IMR-90 (cell line): ENCODE results near the gene KHNYN. TPM values are rescaled to one million over a fixed set of nuclear protein-coding genes. Genes with fewer than 3 reads are reported as not detected.
A peak's percentile ranks its signal among the peaks of the same experiment; 100 is the strongest.

Experiments used
- ATAC-seq: fragments of 200-7000 bp; cut with Tn5 transposase; 2 replicates; pipeline ENCODE4 v1.9.1; 2020; ENCODE audit warnings: low read depth, mild to moderate bottlenecking, moderate library complexity
- BruUV-seq: library from RNA; stranded (reverse); fragments of 400-500 nt; replicated peaks from 2 replicates; lab custom pipeline; 2021; lab: Mats Ljungman, UMichigan
- CTCF ChIA-PET: fragments of 300-600 bp; formaldehyde crosslinking; extraction: SDS; loops from one replicate; lab custom pipeline; 2021; ENCODE audit warnings: antibody characterized with exemption; lab: Yijun Ruan, JAX
- POLR2A ChIA-PET: fragments of 300-600 bp; sonication (Branson Sonifier 250); formaldehyde crosslinking; loops from one replicate; lab custom pipeline; 2022; ENCODE audit warnings: antibody characterized with exemption; ENCODE audit not compliant: unreplicated experiment; lab: Charles Lee
- DNase-seq: peaks from one replicate; pipeline ENCODE4 v3.0.0; 2013
- H2AFZ ChIP-seq: replicated peaks from 2 replicates; pipeline ENCODE3; 2013; ENCODE audit warnings: low read length, mild to moderate bottlenecking; ENCODE audit not compliant: poor library complexity
- H2AK5ac ChIP-seq: 2 replicates; pipeline ENCODE4 v1.6.1; 2013; ENCODE audit warnings: low read depth, low read length, inconsistent platforms
- H2AK9ac ChIP-seq: replicated peaks from 2 replicates; pipeline ENCODE3; 2013; ENCODE audit warnings: mild to moderate bottlenecking, low read depth, low read length, moderate library complexity; ENCODE audit not compliant: poor library complexity
- H2BK120ac ChIP-seq: 2 replicates; pipeline ENCODE4 v1.6.1; 2013; ENCODE audit warnings: low read depth, low read length, inconsistent platforms
- H2BK15ac ChIP-seq: 3 replicates; pipeline ENCODE4 v1.6.1; 2013; ENCODE audit warnings: low read depth, low read length, inconsistent platforms
- H2BK20ac ChIP-seq: 2 replicates; pipeline ENCODE4 v1.6.1; 2013; ENCODE audit warnings: low read depth, mild to moderate bottlenecking, inconsistent platforms, low read length, moderate library complexity
- H2BK5ac ChIP-seq: 2 replicates; pipeline ENCODE4 v1.6.1; 2013; ENCODE audit warnings: mild to moderate bottlenecking, low read depth, low read length, inconsistent platforms; ENCODE audit not compliant: poor library complexity, severe bottlenecking
- H3K14ac ChIP-seq: replicated peaks from 2 replicates; pipeline ENCODE4 v1.6.1; 2013; ENCODE audit warnings: low read depth, low read length, inconsistent platforms
- H3K18ac ChIP-seq: 2 replicates; pipeline ENCODE4 v1.6.1; 2013; ENCODE audit warnings: low read depth, low read length, control low read depth
- H3K23ac ChIP-seq: 2 replicates; pipeline ENCODE4 v1.6.1; 2013; ENCODE audit warnings: low read depth, low read length, inconsistent platforms
- H3K27ac ChIP-seq: 2 replicates; pipeline ENCODE4 v1.5.1; 2013; ENCODE audit warnings: mild to moderate bottlenecking, control low read depth, low read length; ENCODE audit not compliant: insufficient read depth
- H3K27me3 ChIP-seq: 2 replicates; pipeline ENCODE4 v1.6.1; 2013; ENCODE audit warnings: low read length; ENCODE audit not compliant: control insufficient read depth, insufficient read depth
- H3K36me3 ChIP-seq: 2 replicates; pipeline ENCODE4 v1.6.1; 2013; ENCODE audit warnings: low read length, mixed read lengths; ENCODE audit not compliant: control insufficient read depth, insufficient read depth
- H3K4ac ChIP-seq: 2 replicates; pipeline ENCODE4 v1.6.1; 2013; ENCODE audit warnings: low read depth, low read length, inconsistent platforms
- H3K4me1 ChIP-seq: 2 replicates; pipeline ENCODE4 v1.6.1; 2013; ENCODE audit warnings: low read length, mixed read lengths; ENCODE audit not compliant: control insufficient read depth, insufficient read depth
- H3K4me2 ChIP-seq: 2 replicates; pipeline ENCODE4 v1.6.1; 2013; ENCODE audit warnings: low read depth, mild to moderate bottlenecking, control low read depth, low read length, moderate library complexity
- H3K4me3 ChIP-seq: 2 replicates; pipeline ENCODE4 v1.5.1; 2013; ENCODE audit warnings: low read depth, mild to moderate bottlenecking, control low read depth, low read length, moderate library complexity; ENCODE audit not compliant: insufficient read depth
- H3K56ac ChIP-seq: 2 replicates; pipeline ENCODE4 v1.6.1; 2013; ENCODE audit warnings: low read length, inconsistent platforms; ENCODE audit not compliant: insufficient read depth; ENCODE audit errors: extremely low read depth
- H3K79me1 ChIP-seq, 2 experiments: 2 replicates each; pipeline ENCODE4 v1.6.1; 2013; ENCODE audit warnings: low read length in 2 of 2, inconsistent platforms in 1 of 2, low read depth in 1 of 2
- H3K9ac ChIP-seq: 2 replicates; pipeline ENCODE4 v1.6.1; 2013; ENCODE audit warnings: low read depth, low read length, control low read depth
- H3K9me1 ChIP-seq: 2 replicates; pipeline ENCODE4 v1.6.1; 2013; ENCODE audit warnings: low read length, inconsistent platforms; ENCODE audit not compliant: insufficient read depth
- H3K9me3 ChIP-seq: 2 replicates; pipeline ENCODE4 v1.6.1; 2013; ENCODE audit warnings: low read length; ENCODE audit not compliant: control insufficient read depth, insufficient read depth
- H4K20me1 ChIP-seq: 2 replicates; pipeline ENCODE4 v1.6.1; 2013; ENCODE audit warnings: low read length, inconsistent platforms; ENCODE audit not compliant: insufficient read depth
- H4K5ac ChIP-seq: 2 replicates; pipeline ENCODE4 v1.6.1; 2013; ENCODE audit warnings: mild to moderate bottlenecking, low read depth, low read length, control low read depth
- H4K8ac ChIP-seq, 2 experiments: 2 replicates each; pipeline ENCODE4 v1.6.1; 2013; ENCODE audit warnings: low read depth in 2 of 2, low read length in 2 of 2, control low read depth in 1 of 2, inconsistent platforms in 1 of 2
- H4K91ac ChIP-seq: 2 replicates; pipeline ENCODE4 v1.6.1; 2013; ENCODE audit warnings: low read depth, low read length, inconsistent platforms; ENCODE audit not compliant: insufficient read depth
- BHLHE40 ChIP-seq: fragments of 150-350 bp; IDR thresholded peaks from 2 replicates; pipeline ENCODE4 v1.6.1; 2016; ENCODE audit warnings: mild to moderate bottlenecking, low read depth, low read length
- CEBPB ChIP-seq: IDR thresholded peaks from 2 replicates; pipeline ENCODE4 v1.6.1; 2012; ENCODE audit warnings: low read depth, low read length, improper control_type of control experiment
- ELK1 ChIP-seq: fragments of 150-350 bp; IDR thresholded peaks from 2 replicates; pipeline ENCODE4 v1.6.1; 2016; ENCODE audit warnings: low read depth, mild to moderate bottlenecking, low read length, moderate library complexity, borderline replicate concordance
- FOS ChIP-seq: fragments of 150-350 bp; IDR thresholded peaks from 2 replicates; pipeline ENCODE4 v1.6.1; 2016; ENCODE audit warnings: low read depth, low read length
- MAFK ChIP-seq: IDR thresholded peaks from 2 replicates; pipeline ENCODE4 v1.6.1; 2012; ENCODE audit warnings: low read depth, low read length, improper control_type of control experiment
- POLR2A ChIP-seq: IDR thresholded peaks from 2 replicates; pipeline ENCODE4 v1.6.1; 2012; ENCODE audit warnings: mild to moderate bottlenecking, low read depth, low read length
- RAD21 ChIP-seq: IDR thresholded peaks from 2 replicates; pipeline ENCODE4 v1.6.1; 2012; ENCODE audit warnings: low read length, improper control_type of control experiment
- USF2 ChIP-seq: fragments of 150-350 bp; IDR thresholded peaks from 2 replicates; pipeline ENCODE4 v1.6.1; 2017; ENCODE audit warnings: mild to moderate bottlenecking, antibody characterized with exemption, low read length, low read depth
- WGBS, 2 experiments: methylation state at CpG; one replicate each; pipeline versions ENCODE4 v1.1.5 to v1.1.7; 2013; ENCODE audit warnings: missing lambda C conversion rate in 2 of 2; ENCODE audit not compliant: insufficient read length in 1 of 2; ENCODE audit errors: extremely low coverage in 2 of 2; 5-methylcytosine and 5-hydroxymethylcytosine counted together
- dilution Hi-C: fragments of 300-500 bp; cut with HindIII; formaldehyde crosslinking; loops from one replicate; pipeline ENCODE4 v1.14.3; 2018; ENCODE audit warnings: low sequenced_read_pairs; ENCODE audit not compliant: unreplicated experiment
- in situ Hi-C: fragments of 300-500 bp; cut with MboI; formaldehyde crosslinking; loops from 3 replicates; pipeline ENCODE4 v1.14.3; 2019; ENCODE audit warnings: low sequenced_read_pairs, inconsistent platforms, mixed read lengths
- intact Hi-C: fragments of 100-400 bp; cut with micrococcal nuclease; formaldehyde crosslinking; loops from 2 replicates; pipeline ENCODE4 v1.10.0; 2022
- polyA plus RNA-seq, 3 experiments: library from polyadenylated mRNA; depleted of rRNA; stranded (reverse); fragments of >200 nt; gene quantifications; 2 replicates each; pipeline ENCODE4 v1.2.3, GENCODE V29; 2012; ENCODE audit warnings: low replicate concordance in 1 of 3
- total RNA-seq: library from RNA; depleted of rRNA; stranded (reverse); fragments of >200 nt; gene quantifications from 2 replicates; pipeline ENCODE4 v1.2.3, GENCODE V29; 2012

KHNYN gene
- total and polyA plus RNA-seq, 2 of the 4 experiments (the other 2 are of a cell fraction): 18.9 to 24.4 TPM

- POLR2A ChIA-PET: no interaction called here
Measured at GRCh38 chr14:24465368-24465767, 35.6 kb downstream of the KHNYN start.

More at GRCh38 chr14:24465368-24465767, 35.6 kb downstream of the KHNYN start:
- intact Hi-C loops: loop anchor here (10.0 kb wide), 1 partner anchor 159 kb away; no protein-coding TSS in a partner anchor
- no peaks in the 10 kb centered on the region for H3K9me1 ChIP-seq
- H4K8ac ChIP-seq: no peak overlapping the region
- no peak overlapping the region for H4K5ac ChIP-seq
- H2BK20ac ChIP-seq: no peak overlapping the region
- H3K18ac ChIP-seq: no peak overlapping the region
- WGBS, 2 experiments: 100% methylated on average over 2 of the region's 3 CpGs; no CpG with 5 or more reads in 1 of the 2 experiments
- no peak overlapping the region for H3K56ac ChIP-seq
- H4K20me1 ChIP-seq: no peaks in the 10 kb centered on the region
- ATAC-seq: no peak
- dilution Hi-C loops: no loop called here
- no peak overlapping the region for H2AFZ ChIP-seq
- no peak for TF ChIP-seq BHLHE40
- TF ChIP-seq ELK1: no peak
- TF ChIP-seq POLR2A: no peak
- no peak for TF ChIP-seq USF2
- TF ChIP-seq RAD21: no peak
- no peak for TF ChIP-seq MAFK
- no peak for TF ChIP-seq FOS
- TF ChIP-seq CEBPB: no peak
- no peak for DNase-seq
- H2BK120ac ChIP-seq: no peak overlapping the region
- H3K9ac ChIP-seq: no peak overlapping the region
- no peaks in the 10 kb centered on the region for H3K79me1 ChIP-seq
- CTCF ChIA-PET: no interaction called here
- BruUV-seq: no TSS peak
- peak overlapping the region; percentile 15 for H2AK9ac ChIP-seq
- no peak overlapping the region for H3K27ac ChIP-seq
- H3K4me3 ChIP-seq: no peak overlapping the region
- no peak overlapping the region for H3K14ac ChIP-seq
- no peak overlapping the region for H2BK5ac ChIP-seq
- no peaks in the 10 kb centered on the region for H3K9me3 ChIP-seq
- no peaks in the 10 kb centered on the region for H3K36me3 ChIP-seq
- no peak overlapping the region for H3K23ac ChIP-seq
- no peak overlapping the region for H2BK15ac ChIP-seq
- in situ Hi-C loops: no loop called here
- no peak overlapping the region for H3K4ac ChIP-seq
- no peak overlapping the region for H4K91ac ChIP-seq
- H2AK5ac ChIP-seq: no peak overlapping the region
- H3K27me3 ChIP-seq: no peaks in the 10 kb centered on the region
- H3K4me2 ChIP-seq: no peak overlapping the region
- H3K4me1 ChIP-seq: no peaks in the 10 kb centered on the region
